ENCODE results near the gene PAXX. TPM values are rescaled to one million over a fixed set of nuclear protein-coding genes. Genes with fewer than 3 reads are reported as not detected.

PAXX gene
- total and polyA plus RNA-seq, 9 donors, result 1.1 to 48.9 (median 37.5) TPM

GRCh38 chr9:137009938-137010732, 17.9 kb downstream of the PAXX start:
- DNase-seq, result no peak
- no peaks in the 10 kb centered on the region for H3K36me3 ChIP-seq
- H3K4me1 ChIP-seq (ENCODE audit: insufficient read depth), result peaks cover 16% of the 10 kb centered on the region
- 94 to 96% (median 96%) methylated on average over 43 to 49 of the region's 49 CpGs for WGBS, 3 donors
- H3K4me3 ChIP-seq, result no peak overlapping the region
- no peaks in the 10 kb centered on the region for H3K27me3 ChIP-seq
- TF ChIP-seq CTCF (IDR thresholded peaks at IDR 0.05) (no peak), EP300 (IDR thresholded peaks at IDR 0.05) (no peak), POLR2A (IDR thresholded peaks at IDR 0.05) (no peak)
- intact Hi-C loops (cut with DNase I), result no loop called here
- no peak overlapping the region for H3K27ac ChIP-seq
- H3K9me3 ChIP-seq, result no peaks in the 10 kb centered on the region

DNA sequence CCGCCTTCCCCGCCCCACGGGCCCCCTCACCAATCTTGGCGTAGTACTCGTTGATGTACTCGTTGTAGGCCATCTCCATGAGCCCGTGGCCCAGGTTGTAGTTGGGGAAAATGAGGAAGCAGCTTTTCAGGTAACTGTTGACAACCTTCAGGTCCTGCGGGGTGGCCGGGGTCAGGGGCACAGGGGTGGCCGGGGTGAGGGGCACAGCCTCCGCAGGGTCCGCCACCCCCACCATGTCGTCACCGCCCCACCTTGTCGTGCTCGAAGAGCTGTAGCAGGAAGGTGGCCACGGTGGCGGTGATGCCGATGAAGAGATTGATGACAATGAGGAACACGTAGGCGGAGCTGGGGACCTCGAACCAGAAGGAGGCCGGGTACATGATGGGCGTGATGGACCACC, 18.9 kb downstream of the PAXX start:
- no peaks in the 10 kb centered on the region for H3K9me3 ChIP-seq
- DNase-seq, result no peak
- no peak overlapping the region for H3K27ac ChIP-seq
- no peaks in the 10 kb centered on the region for H3K27me3 ChIP-seq
- no peaks in the 10 kb centered on the region for H3K36me3 ChIP-seq
- intact Hi-C loops (cut with DNase I), result no loop called here
- WGBS, 3 donors, result 93 to 95% (median 94%) methylated on average over 24 of the region's 24 CpGs
- no peak overlapping the region for H3K4me3 ChIP-seq
- no peak for TF ChIP-seq EP300 (IDR thresholded peaks at IDR 0.05)
- no peak for TF ChIP-seq CTCF (IDR thresholded peaks at IDR 0.05)
- TF ChIP-seq POLR2A (IDR thresholded peaks at IDR 0.05), result no peak
- peaks cover 14% of the 10 kb centered on the region for H3K4me1 ChIP-seq (ENCODE audit: insufficient read depth)

DNA sequence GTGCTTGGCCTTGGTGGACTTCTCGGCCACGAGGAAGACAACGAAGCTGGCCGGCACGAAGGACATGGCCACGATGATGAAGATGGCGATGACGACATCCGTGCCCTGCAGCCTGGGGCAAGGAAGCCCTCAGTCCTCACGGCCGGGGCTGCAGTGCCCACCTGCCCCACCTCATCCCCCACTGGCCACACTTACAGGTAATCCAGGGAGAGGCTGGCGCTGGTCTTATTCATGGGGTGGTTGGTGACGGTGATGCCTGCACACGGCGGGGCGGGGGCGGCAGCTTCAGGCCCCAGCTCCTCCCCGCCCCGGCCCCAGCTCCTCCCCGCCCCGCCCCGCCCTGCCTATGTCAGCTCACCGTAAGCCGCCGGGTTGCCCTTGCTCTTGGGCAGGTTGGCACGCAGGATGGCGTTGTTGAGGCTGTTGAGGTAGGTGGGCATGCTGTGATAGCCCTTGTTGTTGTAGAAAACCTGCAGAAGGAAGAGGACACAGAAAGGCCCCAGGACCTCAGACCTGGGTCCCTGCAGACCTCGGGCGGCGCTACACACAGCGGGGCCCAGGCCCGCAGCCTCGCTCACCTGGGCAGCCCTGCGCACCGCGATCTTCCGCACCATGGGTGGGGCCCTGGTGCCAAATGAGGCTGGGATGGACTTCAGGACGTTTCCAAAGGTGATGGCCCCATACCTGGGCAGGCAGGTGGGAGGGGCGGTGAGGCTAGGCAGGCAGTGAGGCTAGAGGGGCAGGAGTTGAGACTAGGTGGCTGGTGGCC, 19.9 kb downstream of the PAXX start:
- no peak for TF ChIP-seq EP300 (IDR thresholded peaks at IDR 0.05)
- no peak for TF ChIP-seq POLR2A (IDR thresholded peaks at IDR 0.05)
- no peak for TF ChIP-seq CTCF (IDR thresholded peaks at IDR 0.05)
- H3K4me1 ChIP-seq (ENCODE audit: insufficient read depth), result peaks cover 5% of the 10 kb centered on the region
- H3K27me3 ChIP-seq, result no peaks in the 10 kb centered on the region
- DNase-seq, result no peak
- no peaks in the 10 kb centered on the region for H3K9me3 ChIP-seq
- H3K27ac ChIP-seq, result no peak overlapping the region
- WGBS, 3 donors, result 92 to 93% (median 93%) methylated on average over 39 of the region's 39 CpGs
- H3K4me3 ChIP-seq, result no peak overlapping the region
- intact Hi-C loops (cut with DNase I), result no loop called here
- H3K36me3 ChIP-seq, result no peaks in the 10 kb centered on the region

DNA sequence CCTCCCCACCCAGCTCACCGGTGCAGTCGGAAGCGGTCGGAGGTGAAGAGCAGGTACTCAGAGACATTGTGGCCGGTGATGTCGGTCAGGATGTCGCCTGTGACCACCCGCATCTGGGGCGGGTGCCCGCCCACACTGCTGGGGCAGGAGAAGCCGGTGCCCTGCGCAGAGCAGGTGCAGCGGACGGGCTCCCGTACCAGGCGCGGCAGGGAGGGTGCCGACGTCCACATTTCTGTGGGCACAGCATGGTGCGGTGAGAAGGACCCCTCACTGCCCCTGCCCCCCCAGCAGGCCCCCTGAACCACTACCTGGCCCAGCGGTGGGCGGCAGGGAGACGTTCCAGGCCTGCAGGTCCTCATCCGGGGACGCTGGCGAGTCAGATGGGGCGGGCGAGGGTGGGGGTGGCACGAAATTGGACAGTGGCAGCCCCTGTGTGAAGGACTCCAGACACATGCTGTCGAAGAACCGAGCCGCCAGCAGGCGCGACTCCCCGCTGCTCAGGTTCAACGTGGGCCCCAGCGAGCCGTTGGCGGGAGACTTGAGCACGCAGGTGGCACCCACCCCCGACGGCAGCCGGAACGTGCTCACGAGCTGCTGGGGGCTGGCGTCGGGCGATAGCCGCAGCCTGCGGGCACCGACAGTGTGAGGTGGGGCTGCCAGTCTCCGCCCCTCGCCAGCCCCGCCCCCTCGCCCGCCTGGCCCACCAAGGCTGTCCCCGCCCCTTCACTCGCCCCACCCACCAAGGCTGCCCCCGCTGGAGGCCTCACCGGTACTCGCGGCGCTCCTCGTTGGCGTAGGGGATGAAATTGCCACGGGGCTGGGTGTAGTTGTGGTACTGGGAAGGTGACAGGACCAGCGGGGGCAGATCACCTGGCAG, 20.7 kb downstream of the PAXX start:
- TF ChIP-seq CTCF (IDR thresholded peaks at IDR 0.05) (no peak), POLR2A (IDR thresholded peaks at IDR 0.05) (no peak), EP300 (IDR thresholded peaks at IDR 0.05) (no peak)
- no peaks in the 10 kb centered on the region for H3K9me3 ChIP-seq
- intact Hi-C loops (cut with DNase I), result no loop called here
- H3K27me3 ChIP-seq, result no peaks in the 10 kb centered on the region
- H3K27ac ChIP-seq, result no peak overlapping the region
- no peak for DNase-seq
- no peaks in the 10 kb centered on the region for H3K4me1 ChIP-seq (ENCODE audit: insufficient read depth)
- H3K4me3 ChIP-seq, result no peak overlapping the region
- H3K36me3 ChIP-seq, result no peaks in the 10 kb centered on the region
- 81 to 92% (median 84%) methylated on average over 46 to 67 of the region's 67 CpGs for WGBS, 3 donors
